Astrocyte (in vitro differentiated cells and primary cell): ENCODE measurements around the gene FAM107B.
"Not testable (repeated sequence)": the region's sequence is repeated elsewhere in the genome, so short reads cannot be mapped to it uniquely, and the experiment has no call there.

ENCODE experiments used
- EZH2 ChIP-seq: IDR thresholded peaks from 2 replicates; pipeline ENCODE4 v1.6.1; 2012; ENCODE audit warnings: mild to moderate bottlenecking, low read length, inconsistent platforms; ENCODE audit not compliant: insufficient read depth
- TF ChIP-seq, protein P1 (sequence below): IDR thresholded peaks from 2 replicates; pipeline ENCODE4 v1.5.1; 2011; ENCODE audit warnings: low read depth, mild to moderate bottlenecking, inconsistent platforms, low read length, moderate library complexity; ENCODE audit not compliant: insufficient read depth

GRCh38 chr10:14688189-14688588, 86.5 kb downstream of the FAM107B start:
- TF ChIP-seq, protein P1, sequence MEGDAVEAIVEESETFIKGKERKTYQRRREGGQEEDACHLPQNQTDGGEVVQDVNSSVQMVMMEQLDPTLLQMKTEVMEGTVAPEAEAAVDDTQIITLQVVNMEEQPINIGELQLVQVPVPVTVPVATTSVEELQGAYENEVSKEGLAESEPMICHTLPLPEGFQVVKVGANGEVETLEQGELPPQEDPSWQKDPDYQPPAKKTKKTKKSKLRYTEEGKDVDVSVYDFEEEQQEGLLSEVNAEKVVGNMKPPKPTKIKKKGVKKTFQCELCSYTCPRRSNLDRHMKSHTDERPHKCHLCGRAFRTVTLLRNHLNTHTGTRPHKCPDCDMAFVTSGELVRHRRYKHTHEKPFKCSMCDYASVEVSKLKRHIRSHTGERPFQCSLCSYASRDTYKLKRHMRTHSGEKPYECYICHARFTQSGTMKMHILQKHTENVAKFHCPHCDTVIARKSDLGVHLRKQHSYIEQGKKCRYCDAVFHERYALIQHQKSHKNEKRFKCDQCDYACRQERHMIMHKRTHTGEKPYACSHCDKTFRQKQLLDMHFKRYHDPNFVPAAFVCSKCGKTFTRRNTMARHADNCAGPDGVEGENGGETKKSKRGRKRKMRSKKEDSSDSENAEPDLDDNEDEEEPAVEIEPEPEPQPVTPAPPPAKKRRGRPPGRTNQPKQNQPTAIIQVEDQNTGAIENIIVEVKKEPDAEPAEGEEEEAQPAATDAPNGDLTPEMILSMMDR: not testable (repeated sequence)
- not testable (repeated sequence) for TF ChIP-seq EZH2
